C4-2B (cell line): Measurements from ENCODE around the gene FOXC2.

Experiments used
- CTCF ChIP-seq: fragments of 450-650 bp; conservative IDR thresholded peaks from 2 replicates; pipeline ENCODE4 v1.5.1; 2017; ENCODE audit warnings: mild to moderate bottlenecking
- ZFX ChIP-seq: fragments of 450-650 bp; IDR thresholded peaks from 2 replicates; pipeline ENCODE4 v1.6.1; 2017

GRCh38 chr16:86601356-86601755, 34.7 kb downstream of the FOXC2 start:
- TF ChIP-seq CTCF (no peak), ZFX (no peak)
